H1 (cell line): ENCODE data around the gene CYP2J2. TPM values are rescaled to one million over a fixed set of nuclear protein-coding genes. Genes with fewer than 3 reads are reported as not detected.

Source experiments
- polyA plus RNA-seq, 7 experiments: library from polyadenylated mRNA; depleted of rRNA in 3 of 7; stranded (reverse) in 5 of 7; unstranded in 2 of 7; fragments of >200 nt in 5 of 7; fragments of 200-250 nt in 2 of 7; gene quantifications; 1 replicate in 5 of 7; 2 replicates in 1 of 7; 4 replicates in 1 of 7; pipeline versions ENCODE4 v1.2.1 to v1.2.3, GENCODE V29; 2011 to 2013; ENCODE audit warnings: missing spikeins in 2 of 7, mixed read lengths in 2 of 7
- total RNA-seq: library from RNA; stranded (reverse); fragmentation: NEBNext Ultra II Directional; extraction: Animal tissue kit (Norgen Biotek cat#: 25700); gene quantifications from 2 replicates; pipeline ENCODE4 v1.2.1, GENCODE V29; 2021
- TF ChIP-seq, protein P1 (sequence below): fragments of 300-600 bp; sonication (generic); IDR thresholded peaks from 2 replicates; pipeline ENCODE4 v1.7.1; 2012; ENCODE audit warnings: low read length, moderate library complexity, mild to moderate bottlenecking, inconsistent platforms; ENCODE audit not compliant: insufficient replicate concordance

CYP2J2 gene
- total and polyA plus RNA-seq, 2 of the 8 experiments (the other 6 are each of a cell fraction or from before 2014, with no cell fraction given), result 0.59 to 2.1 TPM

DNA sequence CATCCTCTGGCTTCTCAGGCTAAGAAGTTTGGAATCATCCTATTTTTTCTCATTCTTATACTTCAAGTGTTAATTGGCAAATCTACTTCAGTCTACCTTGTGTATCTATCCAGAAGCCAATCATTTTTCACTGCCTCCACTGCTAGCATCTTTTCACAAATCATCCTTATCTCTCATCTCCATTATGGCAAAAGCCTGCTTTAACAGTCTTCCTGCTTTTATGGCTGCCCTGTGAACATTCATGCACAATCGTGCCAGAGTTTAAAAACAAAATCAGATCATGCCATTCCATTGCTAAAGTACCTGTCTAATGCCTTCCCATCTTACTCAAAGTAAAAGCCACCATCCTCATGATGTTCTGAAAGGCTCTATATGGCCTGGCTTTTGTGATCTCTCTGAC lies 19.2 kb upstream of the CYP2J2 start (continued):
- TF ChIP-seq, protein P1, sequence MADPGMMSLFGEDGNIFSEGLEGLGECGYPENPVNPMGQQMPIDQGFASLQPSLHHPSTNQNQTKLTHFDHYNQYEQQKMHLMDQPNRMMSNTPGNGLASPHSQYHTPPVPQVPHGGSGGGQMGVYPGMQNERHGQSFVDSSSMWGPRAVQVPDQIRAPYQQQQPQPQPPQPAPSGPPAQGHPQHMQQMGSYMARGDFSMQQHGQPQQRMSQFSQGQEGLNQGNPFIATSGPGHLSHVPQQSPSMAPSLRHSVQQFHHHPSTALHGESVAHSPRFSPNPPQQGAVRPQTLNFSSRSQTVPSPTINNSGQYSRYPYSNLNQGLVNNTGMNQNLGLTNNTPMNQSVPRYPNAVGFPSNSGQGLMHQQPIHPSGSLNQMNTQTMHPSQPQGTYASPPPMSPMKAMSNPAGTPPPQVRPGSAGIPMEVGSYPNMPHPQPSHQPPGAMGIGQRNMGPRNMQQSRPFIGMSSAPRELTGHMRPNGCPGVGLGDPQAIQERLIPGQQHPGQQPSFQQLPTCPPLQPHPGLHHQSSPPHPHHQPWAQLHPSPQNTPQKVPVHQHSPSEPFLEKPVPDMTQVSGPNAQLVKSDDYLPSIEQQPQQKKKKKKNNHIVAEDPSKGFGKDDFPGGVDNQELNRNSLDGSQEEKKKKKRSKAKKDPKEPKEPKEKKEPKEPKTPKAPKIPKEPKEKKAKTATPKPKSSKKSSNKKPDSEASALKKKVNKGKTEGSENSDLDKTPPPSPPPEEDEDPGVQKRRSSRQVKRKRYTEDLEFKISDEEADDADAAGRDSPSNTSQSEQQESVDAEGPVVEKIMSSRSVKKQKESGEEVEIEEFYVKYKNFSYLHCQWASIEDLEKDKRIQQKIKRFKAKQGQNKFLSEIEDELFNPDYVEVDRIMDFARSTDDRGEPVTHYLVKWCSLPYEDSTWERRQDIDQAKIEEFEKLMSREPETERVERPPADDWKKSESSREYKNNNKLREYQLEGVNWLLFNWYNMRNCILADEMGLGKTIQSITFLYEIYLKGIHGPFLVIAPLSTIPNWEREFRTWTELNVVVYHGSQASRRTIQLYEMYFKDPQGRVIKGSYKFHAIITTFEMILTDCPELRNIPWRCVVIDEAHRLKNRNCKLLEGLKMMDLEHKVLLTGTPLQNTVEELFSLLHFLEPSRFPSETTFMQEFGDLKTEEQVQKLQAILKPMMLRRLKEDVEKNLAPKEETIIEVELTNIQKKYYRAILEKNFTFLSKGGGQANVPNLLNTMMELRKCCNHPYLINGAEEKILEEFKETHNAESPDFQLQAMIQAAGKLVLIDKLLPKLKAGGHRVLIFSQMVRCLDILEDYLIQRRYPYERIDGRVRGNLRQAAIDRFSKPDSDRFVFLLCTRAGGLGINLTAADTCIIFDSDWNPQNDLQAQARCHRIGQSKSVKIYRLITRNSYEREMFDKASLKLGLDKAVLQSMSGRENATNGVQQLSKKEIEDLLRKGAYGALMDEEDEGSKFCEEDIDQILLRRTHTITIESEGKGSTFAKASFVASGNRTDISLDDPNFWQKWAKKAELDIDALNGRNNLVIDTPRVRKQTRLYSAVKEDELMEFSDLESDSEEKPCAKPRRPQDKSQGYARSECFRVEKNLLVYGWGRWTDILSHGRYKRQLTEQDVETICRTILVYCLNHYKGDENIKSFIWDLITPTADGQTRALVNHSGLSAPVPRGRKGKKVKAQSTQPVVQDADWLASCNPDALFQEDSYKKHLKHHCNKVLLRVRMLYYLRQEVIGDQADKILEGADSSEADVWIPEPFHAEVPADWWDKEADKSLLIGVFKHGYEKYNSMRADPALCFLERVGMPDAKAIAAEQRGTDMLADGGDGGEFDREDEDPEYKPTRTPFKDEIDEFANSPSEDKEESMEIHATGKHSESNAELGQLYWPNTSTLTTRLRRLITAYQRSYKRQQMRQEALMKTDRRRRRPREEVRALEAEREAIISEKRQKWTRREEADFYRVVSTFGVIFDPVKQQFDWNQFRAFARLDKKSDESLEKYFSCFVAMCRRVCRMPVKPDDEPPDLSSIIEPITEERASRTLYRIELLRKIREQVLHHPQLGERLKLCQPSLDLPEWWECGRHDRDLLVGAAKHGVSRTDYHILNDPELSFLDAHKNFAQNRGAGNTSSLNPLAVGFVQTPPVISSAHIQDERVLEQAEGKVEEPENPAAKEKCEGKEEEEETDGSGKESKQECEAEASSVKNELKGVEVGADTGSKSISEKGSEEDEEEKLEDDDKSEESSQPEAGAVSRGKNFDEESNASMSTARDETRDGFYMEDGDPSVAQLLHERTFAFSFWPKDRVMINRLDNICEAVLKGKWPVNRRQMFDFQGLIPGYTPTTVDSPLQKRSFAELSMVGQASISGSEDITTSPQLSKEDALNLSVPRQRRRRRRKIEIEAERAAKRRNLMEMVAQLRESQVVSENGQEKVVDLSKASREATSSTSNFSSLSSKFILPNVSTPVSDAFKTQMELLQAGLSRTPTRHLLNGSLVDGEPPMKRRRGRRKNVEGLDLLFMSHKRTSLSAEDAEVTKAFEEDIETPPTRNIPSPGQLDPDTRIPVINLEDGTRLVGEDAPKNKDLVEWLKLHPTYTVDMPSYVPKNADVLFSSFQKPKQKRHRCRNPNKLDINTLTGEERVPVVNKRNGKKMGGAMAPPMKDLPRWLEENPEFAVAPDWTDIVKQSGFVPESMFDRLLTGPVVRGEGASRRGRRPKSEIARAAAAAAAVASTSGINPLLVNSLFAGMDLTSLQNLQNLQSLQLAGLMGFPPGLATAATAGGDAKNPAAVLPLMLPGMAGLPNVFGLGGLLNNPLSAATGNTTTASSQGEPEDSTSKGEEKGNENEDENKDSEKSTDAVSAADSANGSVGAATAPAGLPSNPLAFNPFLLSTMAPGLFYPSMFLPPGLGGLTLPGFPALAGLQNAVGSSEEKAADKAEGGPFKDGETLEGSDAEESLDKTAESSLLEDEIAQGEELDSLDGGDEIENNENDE, result no peak
